Breast epithelium (tissue), 3 donors: ENCODE data around the gene COL4A2.

Experiments
- POLR2A ChIP-seq: fragments of 450-650 bp; IDR thresholded peaks from one replicate; pipeline ENCODE4 v1.6.1; 2016; ENCODE audit warnings: antibody characterized with exemption, mild to moderate bottlenecking, moderate library complexity
- TF ChIP-seq, protein P1 (sequence below), 3 donors: fragments of 450-650 bp; IDR thresholded peaks; one replicate each; pipeline ENCODE4 v1.5.1; 2016 to 2017; ENCODE audit warnings: antibody characterized with exemption in 3 of 3, mild to moderate bottlenecking in 3 of 3, moderate library complexity in 3 of 3

DNA sequence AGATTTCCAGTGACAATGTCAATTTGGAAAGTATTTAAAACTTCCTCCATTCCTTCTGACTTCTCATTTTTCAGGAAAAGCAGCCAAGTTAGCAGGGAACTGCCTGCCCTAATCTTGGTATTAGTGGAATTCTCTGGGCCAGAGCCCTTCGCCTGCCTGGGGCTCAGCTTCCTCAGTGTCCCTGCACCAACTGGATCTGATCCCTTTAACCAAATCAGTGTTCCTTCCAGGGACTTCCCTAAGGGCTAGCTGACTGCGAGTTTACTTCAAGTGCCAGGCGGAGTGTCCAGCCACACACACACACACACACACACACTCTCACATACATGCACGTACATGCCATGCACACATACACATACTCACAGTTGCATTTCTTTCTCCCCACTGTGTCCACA lies 234.4 kb downstream of the COL4A2 start:
- TF ChIP-seq, protein P1, sequence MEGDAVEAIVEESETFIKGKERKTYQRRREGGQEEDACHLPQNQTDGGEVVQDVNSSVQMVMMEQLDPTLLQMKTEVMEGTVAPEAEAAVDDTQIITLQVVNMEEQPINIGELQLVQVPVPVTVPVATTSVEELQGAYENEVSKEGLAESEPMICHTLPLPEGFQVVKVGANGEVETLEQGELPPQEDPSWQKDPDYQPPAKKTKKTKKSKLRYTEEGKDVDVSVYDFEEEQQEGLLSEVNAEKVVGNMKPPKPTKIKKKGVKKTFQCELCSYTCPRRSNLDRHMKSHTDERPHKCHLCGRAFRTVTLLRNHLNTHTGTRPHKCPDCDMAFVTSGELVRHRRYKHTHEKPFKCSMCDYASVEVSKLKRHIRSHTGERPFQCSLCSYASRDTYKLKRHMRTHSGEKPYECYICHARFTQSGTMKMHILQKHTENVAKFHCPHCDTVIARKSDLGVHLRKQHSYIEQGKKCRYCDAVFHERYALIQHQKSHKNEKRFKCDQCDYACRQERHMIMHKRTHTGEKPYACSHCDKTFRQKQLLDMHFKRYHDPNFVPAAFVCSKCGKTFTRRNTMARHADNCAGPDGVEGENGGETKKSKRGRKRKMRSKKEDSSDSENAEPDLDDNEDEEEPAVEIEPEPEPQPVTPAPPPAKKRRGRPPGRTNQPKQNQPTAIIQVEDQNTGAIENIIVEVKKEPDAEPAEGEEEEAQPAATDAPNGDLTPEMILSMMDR (IDR thresholded peaks at IDR 0.05) = no peak
- TF ChIP-seq POLR2A = no peak
